D721Med (cell line): ENCODE results near the gene DDX20.

Experiments used
- DNase-seq: peaks from one replicate; pipeline ENCODE4 v3.0.0; 2011; ENCODE audit warnings: low spot score; ENCODE audit not compliant: insufficient read length
- FAIRE-seq: peaks from 2 replicates; lab custom pipeline; 2011; peaks lifted over from hg19 to GRCh38; lab: Jason Lieb, UNC
- TF ChIP-seq, protein P1 (sequence below): IDR thresholded peaks from 2 replicates; pipeline ENCODE4 v1.5.1; 2012; ENCODE audit warnings: mild to moderate bottlenecking, control low read depth; ENCODE audit not compliant: insufficient read depth; ENCODE audit errors: missing control alignments

The DDX20 gene

DNA sequence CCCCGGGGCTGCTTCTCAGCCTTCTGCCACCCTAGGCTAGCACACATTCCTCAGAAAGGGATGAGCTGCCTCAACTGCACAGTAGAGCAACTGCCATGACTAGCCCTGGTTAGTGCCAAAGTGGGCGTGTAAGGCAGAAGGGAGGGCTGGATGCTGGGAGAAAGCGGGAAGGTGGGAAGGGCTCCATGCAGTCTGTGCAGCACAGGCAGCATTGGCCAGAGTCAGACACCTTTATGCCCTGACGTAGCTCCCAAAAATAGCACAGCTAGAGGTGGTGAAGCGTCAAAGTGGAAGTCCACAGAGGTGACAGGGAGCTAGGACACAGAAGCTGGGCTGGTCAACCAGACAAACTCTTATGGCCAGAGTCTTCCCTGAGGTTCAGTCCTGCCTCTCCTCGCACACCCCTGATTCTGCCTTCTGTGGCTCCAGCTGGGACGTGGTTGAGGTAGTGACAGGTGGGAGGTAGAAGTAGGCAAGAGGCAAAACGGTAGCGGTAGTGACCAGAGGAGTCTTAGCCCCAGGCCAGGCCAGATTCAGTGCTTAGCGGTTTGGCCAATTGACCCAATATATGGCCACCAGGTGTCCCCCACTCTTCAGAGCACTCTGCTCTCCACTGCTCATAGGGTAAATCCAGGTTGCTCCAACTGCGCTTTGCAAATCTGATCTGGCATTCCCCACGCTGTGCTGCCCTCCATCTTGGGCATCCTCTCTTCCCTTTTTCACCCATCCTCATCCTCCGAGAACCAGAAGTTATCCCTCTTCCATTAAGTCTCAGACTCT lies 45.6 kb downstream of the DDX20 start:
- FAIRE-seq, result no peak
- DNase-seq, result no peak
- TF ChIP-seq, protein P1, sequence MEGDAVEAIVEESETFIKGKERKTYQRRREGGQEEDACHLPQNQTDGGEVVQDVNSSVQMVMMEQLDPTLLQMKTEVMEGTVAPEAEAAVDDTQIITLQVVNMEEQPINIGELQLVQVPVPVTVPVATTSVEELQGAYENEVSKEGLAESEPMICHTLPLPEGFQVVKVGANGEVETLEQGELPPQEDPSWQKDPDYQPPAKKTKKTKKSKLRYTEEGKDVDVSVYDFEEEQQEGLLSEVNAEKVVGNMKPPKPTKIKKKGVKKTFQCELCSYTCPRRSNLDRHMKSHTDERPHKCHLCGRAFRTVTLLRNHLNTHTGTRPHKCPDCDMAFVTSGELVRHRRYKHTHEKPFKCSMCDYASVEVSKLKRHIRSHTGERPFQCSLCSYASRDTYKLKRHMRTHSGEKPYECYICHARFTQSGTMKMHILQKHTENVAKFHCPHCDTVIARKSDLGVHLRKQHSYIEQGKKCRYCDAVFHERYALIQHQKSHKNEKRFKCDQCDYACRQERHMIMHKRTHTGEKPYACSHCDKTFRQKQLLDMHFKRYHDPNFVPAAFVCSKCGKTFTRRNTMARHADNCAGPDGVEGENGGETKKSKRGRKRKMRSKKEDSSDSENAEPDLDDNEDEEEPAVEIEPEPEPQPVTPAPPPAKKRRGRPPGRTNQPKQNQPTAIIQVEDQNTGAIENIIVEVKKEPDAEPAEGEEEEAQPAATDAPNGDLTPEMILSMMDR, result no peak

DNA sequence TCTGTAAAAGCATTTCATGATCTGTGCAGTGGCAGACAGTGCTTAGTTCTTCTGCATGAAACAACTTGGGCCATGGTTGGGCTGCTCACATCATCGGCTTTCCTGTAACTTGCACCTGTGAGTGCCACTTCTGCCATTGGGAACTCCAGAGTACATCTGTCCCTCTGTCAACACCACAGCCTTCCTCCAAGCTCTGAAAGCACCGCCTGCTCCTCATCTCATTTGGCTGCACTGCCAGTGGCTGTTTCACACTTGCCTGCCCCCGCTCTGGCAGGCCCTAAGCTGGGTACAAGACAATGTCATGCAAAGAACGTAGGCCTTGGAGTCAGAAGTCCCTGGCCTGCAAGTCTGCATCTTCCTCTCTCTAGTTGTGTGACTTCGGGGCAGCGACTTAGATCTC lies 46.4 kb downstream of the DDX20 start:
- no peak for DNase-seq
- FAIRE-seq, result no peak
- TF ChIP-seq, protein P1, result no peak

DNA sequence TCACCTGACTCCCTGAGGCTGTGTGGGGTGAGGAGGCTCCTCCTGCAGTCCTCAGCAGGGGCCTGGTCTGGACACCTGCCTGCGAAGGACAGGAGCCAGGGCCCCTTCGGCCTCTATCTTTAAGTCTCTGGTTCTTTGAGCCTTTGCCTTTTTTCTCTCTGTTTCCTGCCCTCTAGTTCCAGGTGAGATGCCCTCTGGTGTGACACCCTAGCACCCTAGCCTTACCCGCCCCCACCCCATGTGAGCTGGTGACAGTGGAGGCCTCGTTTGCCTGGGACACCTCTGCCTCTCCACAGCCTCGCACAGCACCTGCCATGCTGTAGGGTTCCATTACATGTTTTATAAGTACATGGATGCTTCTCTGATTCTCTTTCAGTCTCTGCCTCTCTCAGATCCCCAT lies 47.3 kb downstream of the DDX20 start:
- FAIRE-seq (no peak), DNase-seq (no peak)
- TF ChIP-seq, protein P1, result no peak

DNA sequence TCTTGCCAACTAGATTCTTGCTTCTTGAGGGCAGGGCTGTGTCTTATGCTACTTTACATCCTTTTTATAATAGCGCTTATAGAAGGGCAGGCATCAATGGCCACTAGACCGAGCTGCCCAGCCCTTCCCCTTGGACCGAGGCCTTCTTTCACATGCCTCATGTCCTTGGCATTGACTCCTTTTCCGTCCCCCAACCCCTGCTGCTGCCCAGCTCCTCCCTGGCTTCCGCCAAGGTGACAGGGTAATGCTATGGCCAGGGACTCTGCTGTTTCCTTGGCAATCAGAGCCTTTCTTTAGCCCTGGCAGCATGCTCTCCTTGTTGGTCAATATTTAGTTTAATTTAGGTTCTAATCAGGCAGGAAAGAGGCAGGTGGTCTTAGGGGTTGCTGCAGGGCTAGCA lies 48.2 kb downstream of the DDX20 start:
- DNase-seq (no peak), FAIRE-seq (no peak)
- TF ChIP-seq, protein P1, result no peak

DNA sequence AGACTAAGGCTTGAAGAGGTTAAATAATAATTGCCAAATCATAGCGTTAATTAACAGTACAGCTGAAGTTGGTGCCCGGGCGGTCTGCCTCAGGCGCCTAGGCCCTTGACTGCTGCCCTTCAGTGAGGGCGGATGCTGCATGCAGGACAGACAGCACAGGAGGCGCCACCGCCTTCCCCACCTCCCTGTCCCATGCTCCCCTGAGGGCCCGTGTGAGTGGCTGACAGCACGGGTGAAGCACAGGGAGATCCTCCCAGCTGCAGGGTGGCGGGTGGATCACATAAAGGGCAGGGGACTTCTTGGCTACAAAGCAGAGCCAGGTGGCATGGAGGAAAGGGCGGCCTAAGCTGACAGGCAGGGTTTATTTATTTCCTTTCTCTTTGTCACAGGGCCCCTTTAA lies 49.1 kb downstream of the DDX20 start:
- TF ChIP-seq, protein P1, result no peak
- FAIRE-seq (no peak), DNase-seq (no peak)

DNA sequence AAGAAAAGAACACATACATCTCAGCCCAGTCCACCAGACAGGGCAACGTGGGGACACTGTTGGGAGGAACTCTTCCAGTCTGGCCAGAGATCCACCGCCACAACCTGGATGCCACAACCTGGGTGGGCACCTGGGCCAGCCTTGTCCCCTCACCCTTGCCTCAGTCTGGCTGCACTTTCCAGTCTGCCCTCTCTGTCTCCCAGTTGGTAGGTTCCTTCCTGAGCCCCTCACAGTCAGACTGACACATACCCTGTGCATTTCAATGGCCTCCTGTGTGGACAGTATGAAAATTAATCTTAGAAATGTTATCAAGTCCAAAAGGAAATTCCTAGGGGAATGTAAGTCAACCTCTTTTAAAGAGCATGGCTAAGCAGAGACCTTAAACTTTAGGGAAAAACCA lies 49.5 kb downstream of the DDX20 start:
- TF ChIP-seq, protein P1, result no peak
- no peak for DNase-seq
- FAIRE-seq, result no peak

DNA sequence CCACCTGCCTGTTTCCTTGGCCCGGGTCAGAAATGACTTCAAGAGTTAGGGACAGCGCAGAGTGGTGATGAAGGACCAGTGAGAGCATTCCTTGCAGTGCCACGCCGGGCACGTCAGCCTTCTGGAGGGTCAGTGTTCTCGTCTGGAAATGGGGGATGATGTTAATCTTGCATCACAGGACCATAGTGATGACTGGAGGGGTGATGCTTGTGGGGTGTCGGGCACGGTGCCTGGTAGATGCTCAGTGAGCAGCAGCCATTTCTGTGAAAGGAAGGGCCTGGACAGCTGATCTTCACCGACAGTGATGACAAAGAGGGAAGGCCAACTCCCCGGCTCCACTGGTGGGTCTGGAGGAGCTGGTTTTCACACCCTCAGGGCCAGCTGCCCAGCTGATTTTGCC lies 56.2 kb downstream of the DDX20 start:
- TF ChIP-seq, protein P1, result no peak
- no peak for DNase-seq
- FAIRE-seq, result no peak
